Retinal pigment epithelial cell (primary cell): ENCODE measurements around the gene EXO1.
A peak's percentile ranks its signal among the peaks of the same experiment; 100 is the strongest.

Experiments
- DNase-seq: peaks from one replicate; pipeline ENCODE4 v3.0.0-alpha.2; 2010; ENCODE audit warnings: low read depth
- H3K4me3 ChIP-seq: 2 replicates; pipeline ENCODE4 v1.5.1; 2011; ENCODE audit warnings: mild to moderate bottlenecking, low read length, control low read depth, moderate library complexity
- CTCF ChIP-seq: conservative IDR thresholded peaks from 2 replicates; pipeline ENCODE4 v1.5.1; 2011; ENCODE audit warnings: low read depth, low read length, control low read depth, inconsistent platforms

Gene EXO1

GRCh38 chr1:241932845-241933244, 84.8 kb downstream of the EXO1 start:
- TF ChIP-seq CTCF = no peak
- no peak overlapping the region for H3K4me3 ChIP-seq
- no peak for DNase-seq

- no peak overlapping the region for H3K4me3 ChIP-seq
- DNase-seq = peak; percentile 23
- TF ChIP-seq CTCF = no peak
Observed at GRCh38 chr1:241934201-241934848, 86.3 kb downstream of the EXO1 start.

- H3K4me3 ChIP-seq = no peak overlapping the region
- TF ChIP-seq CTCF = no peak
- DNase-seq = no peak
Observed at GRCh38 chr1:241934866-241935265, 86.9 kb downstream of the EXO1 start.
